Left lung (tissue), 10 donors: ENCODE measurements around the gene CEMIP2. TPM values are rescaled to one million over a fixed set of nuclear protein-coding genes. Genes with fewer than 3 reads are reported as not detected.

Source experiments
- ATAC-seq: fragments of 200-7000 bp; cut with Tn5 transposase; one replicate; pipeline ENCODE4 v1.9.1; 2020; ENCODE audit warnings: moderate library complexity
- DNase-seq, 4 donors: peaks; one replicate each; pipeline ENCODE4 v3.0.0-alpha.2; 2013 to 2020
- H3K27ac ChIP-seq, 2 donors: fragments of 200-600 bp; sonication (generic) in 1 of 2; one replicate each; pipeline versions ENCODE4 v1.5.0 to v1.8.0; 2020 to 2021
- H3K27me3 ChIP-seq, 2 donors: fragments of 200-600 bp; sonication (generic) in 1 of 2; one replicate each; pipeline versions ENCODE4 v1.5.0 to v1.8.0; 2020 to 2021
- H3K36me3 ChIP-seq, 2 donors: fragments of 200-600 bp; sonication (generic) in 1 of 2; one replicate each; pipeline versions ENCODE4 v1.5.0 to v1.8.0; 2020 to 2021
- H3K4me1 ChIP-seq, 2 donors: fragments of 200-600 bp; one replicate each; pipeline ENCODE4 v1.8.0; 2021
- H3K4me3 ChIP-seq, 2 donors: fragments of 200-600 bp; sonication (generic) in 1 of 2; one replicate each; pipeline versions ENCODE4 v1.5.0 to v1.8.0; 2020 to 2021; ENCODE audit warnings: mild to moderate bottlenecking in 1 of 2
- H3K9me3 ChIP-seq, 2 donors: fragments of 200-600 bp; sonication (generic) in 1 of 2; one replicate each; pipeline versions ENCODE4 v1.5.0 to v1.8.0; 2020 to 2021
- intact Hi-C, 2 donors: fragments of 100-400 bp; cut with DNase I; formaldehyde crosslinking; loops; one replicate each; pipeline versions ENCODE4 v1.11.2 to v1.14.2; 2022
- polyA plus RNA-seq, 6 donors: library from polyadenylated mRNA; unstranded; fragments of 120-200 nt; gene quantifications; one replicate each; pipeline ENCODE4 v1.2.1, GENCODE V29; 2013; ENCODE audit not compliant: insufficient read length in 6 of 6
- total RNA-seq, 2 donors: library from RNA; stranded (reverse); fragmentation: NEBNext Ultra II Directional; extraction: Animal tissue kit (Norgen Biotek cat#: 25700); gene quantifications; one replicate each; pipeline ENCODE4 v1.2.1, GENCODE V29; 2021
- TF ChIP-seq, protein P1 (sequence below), 2 donors: fragments of 200-600 bp; sonication (generic) in 1 of 2; IDR thresholded peaks; one replicate each; pipeline versions ENCODE4 v1.5.0 to v1.8.0; 2021; ENCODE audit warnings: antibody characterized with exemption in 2 of 2
- donor health status: DM: no; HTN: yes; CAD: no.
- donor health status: DM: no; HTN: no; CAD: no.

Gene CEMIP2
- total and polyA plus RNA-seq, 8 donors, result 48.0 to 111 (median 54.4) TPM

DNA sequence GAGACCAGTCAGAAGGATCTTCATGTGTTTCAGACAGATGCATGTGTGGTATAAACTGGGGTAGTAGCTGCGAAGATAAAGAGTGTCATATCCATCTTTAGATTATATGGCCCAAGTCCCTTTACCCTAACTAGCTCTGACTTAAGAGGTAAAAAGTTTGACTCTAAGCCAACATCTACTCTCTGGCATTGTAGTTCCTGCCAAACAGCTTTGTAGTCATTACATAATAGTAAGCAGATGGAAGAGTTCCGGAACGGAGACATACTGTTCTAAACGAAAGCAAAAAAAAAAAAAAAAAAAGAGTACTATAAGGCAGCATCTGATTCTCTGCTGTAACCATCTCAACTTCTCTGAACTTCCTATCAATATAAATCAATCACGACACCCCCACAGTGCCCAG is 48.8 kb downstream of the CEMIP2 start:
- H3K4me1 ChIP-seq, result peaks cover 0 to 15% of the 10 kb centered on the region in 2 donors
- H3K27me3 ChIP-seq, result no peaks in the 10 kb centered on the region
- H3K27ac ChIP-seq, result no peak overlapping the region
- H3K4me3 ChIP-seq, result no peak overlapping the region
- peak; percentile 73 for ATAC-seq
- TF ChIP-seq, protein P1, sequence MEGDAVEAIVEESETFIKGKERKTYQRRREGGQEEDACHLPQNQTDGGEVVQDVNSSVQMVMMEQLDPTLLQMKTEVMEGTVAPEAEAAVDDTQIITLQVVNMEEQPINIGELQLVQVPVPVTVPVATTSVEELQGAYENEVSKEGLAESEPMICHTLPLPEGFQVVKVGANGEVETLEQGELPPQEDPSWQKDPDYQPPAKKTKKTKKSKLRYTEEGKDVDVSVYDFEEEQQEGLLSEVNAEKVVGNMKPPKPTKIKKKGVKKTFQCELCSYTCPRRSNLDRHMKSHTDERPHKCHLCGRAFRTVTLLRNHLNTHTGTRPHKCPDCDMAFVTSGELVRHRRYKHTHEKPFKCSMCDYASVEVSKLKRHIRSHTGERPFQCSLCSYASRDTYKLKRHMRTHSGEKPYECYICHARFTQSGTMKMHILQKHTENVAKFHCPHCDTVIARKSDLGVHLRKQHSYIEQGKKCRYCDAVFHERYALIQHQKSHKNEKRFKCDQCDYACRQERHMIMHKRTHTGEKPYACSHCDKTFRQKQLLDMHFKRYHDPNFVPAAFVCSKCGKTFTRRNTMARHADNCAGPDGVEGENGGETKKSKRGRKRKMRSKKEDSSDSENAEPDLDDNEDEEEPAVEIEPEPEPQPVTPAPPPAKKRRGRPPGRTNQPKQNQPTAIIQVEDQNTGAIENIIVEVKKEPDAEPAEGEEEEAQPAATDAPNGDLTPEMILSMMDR (IDR thresholded peaks at IDR 0.05), result no peak
- intact Hi-C loops, result no loop called here
- DNase-seq, result no peak
- H3K9me3 ChIP-seq, result no peaks in the 10 kb centered on the region
- peaks cover 3 to 83% of the 10 kb centered on the region in 2 donors for H3K36me3 ChIP-seq

DNA sequence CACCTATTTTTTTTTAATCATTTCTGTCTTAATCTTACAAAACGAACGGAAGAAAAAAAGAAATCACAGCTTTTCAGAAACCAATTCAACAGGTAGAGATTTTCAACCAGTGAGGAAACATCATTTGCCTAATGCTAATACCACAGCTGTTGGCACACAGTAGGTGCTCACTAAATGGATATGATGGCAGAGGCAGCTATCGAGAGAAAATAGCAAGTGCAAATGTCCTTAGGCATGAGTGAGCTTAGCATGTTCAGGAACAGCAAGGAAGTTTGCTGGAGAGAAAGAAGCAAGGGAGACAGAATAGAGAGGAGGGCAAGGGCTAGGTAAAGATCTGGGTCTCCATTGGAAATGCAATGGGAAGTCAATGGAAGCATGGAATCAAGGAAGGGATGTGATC is 49.2 kb downstream of the CEMIP2 start:
- Histone ChIP-seq H3K4me3 (no peak overlapping the region), H3K9me3 (no peaks in the 10 kb centered on the region), H3K36me3 (peaks cover 3 to 83% of the 10 kb centered on the region in 2 donors), H3K4me1 (peaks cover 0 to 15% of the 10 kb centered on the region in 2 donors), H3K27ac (no peak overlapping the region), H3K27me3 (no peaks in the 10 kb centered on the region)
- ATAC-seq (no peak), DNase-seq (no peak)
- TF ChIP-seq, protein P1 (IDR thresholded peaks at IDR 0.05), result no peak
- intact Hi-C loops, result no loop called here

DNA sequence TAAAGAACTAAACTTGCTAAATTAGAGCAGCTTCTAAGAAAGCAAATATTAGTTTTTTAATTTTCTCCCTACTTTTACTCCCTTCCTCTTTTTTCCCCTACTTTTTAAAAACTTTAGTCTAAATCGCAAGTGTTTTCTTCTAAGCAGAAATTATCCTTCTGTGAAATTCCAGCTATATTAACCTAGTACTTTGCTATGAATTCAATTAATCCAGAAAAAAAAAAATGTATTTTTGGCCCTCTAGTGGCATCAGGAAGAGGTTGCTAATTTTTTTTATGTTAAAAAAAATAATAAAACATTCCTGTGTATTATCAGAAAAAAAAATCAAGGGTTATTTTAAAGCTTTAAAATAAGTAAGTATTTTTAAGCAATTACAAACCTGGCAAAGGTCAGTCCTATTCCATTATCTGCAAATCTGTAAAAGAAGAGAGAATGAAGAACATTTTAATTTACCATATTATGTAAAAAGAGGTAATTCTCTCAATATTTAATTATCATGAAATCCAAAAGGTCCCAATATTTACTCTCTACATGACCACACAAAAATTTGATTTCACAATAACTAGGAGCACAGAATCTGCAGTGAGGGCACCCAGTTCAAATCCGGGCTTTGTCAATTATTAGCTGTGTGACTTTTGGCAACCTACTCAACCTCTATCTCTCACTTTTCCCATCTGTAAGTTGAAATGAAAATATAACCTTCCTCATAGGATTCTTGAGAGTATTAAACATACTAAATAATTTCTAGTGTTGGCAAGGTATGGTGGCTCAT is 52.0 kb downstream of the CEMIP2 start:
- intact Hi-C loops, result no loop called here
- Histone ChIP-seq H3K36me3 (peaks cover 3 to 83% of the 10 kb centered on the region in 2 donors), H3K9me3 (no peaks in the 10 kb centered on the region), H3K4me3 (no peak overlapping the region), H3K27me3 (no peaks in the 10 kb centered on the region), H3K4me1 (peaks cover 0 to 15% of the 10 kb centered on the region in 2 donors), H3K27ac (no peak overlapping the region)
- TF ChIP-seq, protein P1 (IDR thresholded peaks at IDR 0.05), result peak; percentile 11 to 37
- no peak for ATAC-seq
- DNase-seq, result no peak

DNA sequence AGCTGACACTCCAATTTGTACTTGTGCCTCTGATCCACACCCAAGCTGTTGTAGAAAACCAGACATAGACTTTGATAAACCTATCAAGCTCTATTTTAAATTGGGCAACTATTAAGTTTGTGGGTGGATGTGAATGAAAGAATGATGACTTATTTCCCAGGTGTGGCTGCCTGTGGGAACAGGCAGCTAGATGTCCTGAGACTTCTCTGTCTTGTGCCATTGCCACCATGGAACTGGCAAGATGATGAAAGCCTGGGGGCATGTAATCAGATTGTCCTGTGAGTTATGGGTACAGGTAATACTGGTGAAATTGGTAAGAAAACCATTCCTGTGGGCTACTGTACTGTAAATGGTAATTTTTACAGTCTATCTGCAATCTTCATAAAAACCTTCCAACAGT is 57.5 kb downstream of the CEMIP2 start:
- Histone ChIP-seq H3K4me3 (no peak overlapping the region), H3K27ac (no peak overlapping the region), H3K4me1 (no peaks in the 10 kb centered on the region), H3K27me3 (no peaks in the 10 kb centered on the region), H3K36me3 (peaks cover 3 to 96% of the 10 kb centered on the region in 2 donors), H3K9me3 (no peaks in the 10 kb centered on the region)
- ATAC-seq, result no peak
- DNase-seq, result no peak
- TF ChIP-seq, protein P1 (IDR thresholded peaks at IDR 0.05), result no peak
- intact Hi-C loops, result no loop called here

DNA sequence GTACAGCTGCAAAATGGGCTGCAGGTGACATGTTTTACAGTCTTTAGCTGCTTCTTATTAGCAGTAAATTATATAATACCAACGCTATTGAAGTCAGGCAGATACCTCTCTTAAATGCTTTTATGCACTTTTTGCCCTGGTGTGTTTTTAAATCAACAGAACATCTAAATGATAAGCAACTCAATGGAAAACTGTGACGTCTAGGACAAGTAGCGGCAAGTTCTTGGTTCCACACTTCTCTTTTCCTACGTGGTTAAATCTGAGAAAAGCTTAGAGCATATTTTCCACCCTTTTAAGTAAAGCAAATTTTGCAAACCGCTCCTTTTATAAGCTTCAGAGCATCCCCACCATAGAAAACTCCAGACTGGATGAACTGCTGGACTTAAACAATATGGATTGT is 58.1 kb downstream of the CEMIP2 start:
- DNase-seq, result no peak
- H3K36me3 ChIP-seq, result peaks cover 3 to 90% of the 10 kb centered on the region in 2 donors

More for the DNA sequence above, 58.1 kb downstream of the CEMIP2 start:
- no peaks in the 10 kb centered on the region for H3K9me3 ChIP-seq
- no peaks in the 10 kb centered on the region for H3K27me3 ChIP-seq
- ATAC-seq, result no peak
- no peaks in the 10 kb centered on the region for H3K4me1 ChIP-seq
- H3K27ac ChIP-seq, result no peak overlapping the region
- TF ChIP-seq, protein P1 (IDR thresholded peaks at IDR 0.05), result no peak
- intact Hi-C loops, result no loop called here
- H3K4me3 ChIP-seq, result no peak overlapping the region
